Esophagus (tissue), 2 donors: ENCODE results near the gene WDR5. TPM values are rescaled to one million over a fixed set of nuclear protein-coding genes. Genes with fewer than 3 reads are reported as not detected.

Experiments used
- H3K27ac ChIP-seq, 2 donors: one replicate each; pipeline ENCODE4 v1.5.1; 2013; ENCODE audit warnings: low read depth in 2 of 2, mild to moderate bottlenecking in 2 of 2, inconsistent platforms in 1 of 2, low read length in 1 of 2, moderate library complexity in 1 of 2
- H3K27me3 ChIP-seq, 2 donors: one replicate each; pipeline ENCODE4 v1.6.1; 2013; ENCODE audit warnings: low read length in 2 of 2, control low read depth in 1 of 2, mild to moderate bottlenecking in 1 of 2; ENCODE audit not compliant: insufficient read depth in 2 of 2, control insufficient read depth in 1 of 2
- H3K36me3 ChIP-seq, 2 donors: one replicate each; pipeline ENCODE4 v1.6.1; 2013; ENCODE audit warnings: low read length in 1 of 2; ENCODE audit not compliant: control insufficient read depth in 2 of 2, insufficient read depth in 2 of 2
- H3K4me1 ChIP-seq, 2 donors: one replicate each; pipeline ENCODE4 v1.6.1; 2013; ENCODE audit warnings: low read length in 1 of 2; ENCODE audit not compliant: control insufficient read depth in 2 of 2, insufficient read depth in 2 of 2
- H3K4me3 ChIP-seq, 2 donors: one replicate each; pipeline ENCODE4 v1.5.1; 2013; ENCODE audit warnings: low read length in 2 of 2, mild to moderate bottlenecking in 2 of 2, low read depth in 1 of 2, moderate library complexity in 1 of 2
- H3K9me3 ChIP-seq, 2 donors: one replicate each; pipeline ENCODE4 v1.6.1; 2013; ENCODE audit warnings: mild to moderate bottlenecking in 2 of 2, low read depth in 1 of 2, low read length in 1 of 2, moderate library complexity in 1 of 2; ENCODE audit not compliant: control insufficient read depth in 2 of 2, insufficient read depth in 1 of 2
- WGBS, 2 donors: extraction: QIAGEN DNeasy Blood & Tissue Kit; methylation state at CpG; one replicate each; pipeline ENCODE4 v1.1.7; 2013; 5-methylcytosine and 5-hydroxymethylcytosine counted together
- polyA plus RNA-seq, 2 donors: library from polyadenylated mRNA; stranded (reverse); fragments of 200-250 nt; gene quantifications; one replicate each; pipeline ENCODE4 v1.2.3, GENCODE V29; 2013
- donor health status: healthy with polysubstance abuse.
- donor health status: Bipolar disorder and iron deficiency.

WDR5 gene
- polyA plus RNA-seq, 2 donors = 17.3 to 21.1 TPM

GRCh38 chr9:134203224-134203623 is 67.3 kb downstream of the WDR5 start:
- Histone ChIP-seq H3K4me1 (no peaks in the 10 kb centered on the region), H3K36me3 (no peaks in the 10 kb centered on the region), H3K27ac (no peak overlapping the region), H3K9me3 (no peaks in the 10 kb centered on the region), H3K4me3 (no peak overlapping the region), H3K27me3 (no peaks in the 10 kb centered on the region)
- 78 to 85% methylated on average over 2 of the region's 2 CpGs for WGBS, 2 donors

- Histone ChIP-seq H3K36me3 (no peaks in the 10 kb centered on the region), H3K27ac (no peak overlapping the region), H3K27me3 (no peaks in the 10 kb centered on the region), H3K9me3 (no peaks in the 10 kb centered on the region), H3K4me3 (no peak overlapping the region), H3K4me1 (no peaks in the 10 kb centered on the region)
- WGBS, 2 donors = 86 to 99% methylated on average over 1 of the region's 1 CpG
Measured at GRCh38 chr9:134204041-134204440, 68.2 kb downstream of the WDR5 start.

GRCh38 chr9:134204991-134205578 is 69.2 kb downstream of the WDR5 start:
- no peak overlapping the region for H3K27ac ChIP-seq
- no peaks in the 10 kb centered on the region for H3K36me3 ChIP-seq
- H3K9me3 ChIP-seq = no peaks in the 10 kb centered on the region
- no peaks in the 10 kb centered on the region for H3K27me3 ChIP-seq
- H3K4me1 ChIP-seq = no peaks in the 10 kb centered on the region
- no peak overlapping the region for H3K4me3 ChIP-seq
- WGBS, 2 donors = 70 to 73% methylated on average over 15 of the region's 15 CpGs

GRCh38 chr9:134205672-134206310 is 69.9 kb downstream of the WDR5 start:
- no peak overlapping the region for H3K27ac ChIP-seq
- no peaks in the 10 kb centered on the region for H3K9me3 ChIP-seq
- H3K27me3 ChIP-seq = no peaks in the 10 kb centered on the region
- H3K4me1 ChIP-seq = no peaks in the 10 kb centered on the region
- WGBS, 2 donors = 61 to 66% methylated on average over 24 of the region's 24 CpGs
- H3K4me3 ChIP-seq = no peak overlapping the region
- H3K36me3 ChIP-seq = no peaks in the 10 kb centered on the region

GRCh38 chr9:134206311-134207300 is 70.7 kb downstream of the WDR5 start:
- no peak overlapping the region for H3K27ac ChIP-seq
- 84% methylated on average over 20 of the region's 20 CpGs for WGBS, 2 donors
- H3K4me3 ChIP-seq = no peak overlapping the region
- H3K9me3 ChIP-seq = no peaks in the 10 kb centered on the region
- H3K36me3 ChIP-seq = no peaks in the 10 kb centered on the region
- H3K4me1 ChIP-seq = peaks cover 0 to 8% of the 10 kb centered on the region in 2 donors
- H3K27me3 ChIP-seq = no peaks in the 10 kb centered on the region

- 72 to 77% methylated on average over 19 of the region's 19 CpGs for WGBS, 2 donors
- no peak overlapping the region for H3K27ac ChIP-seq
- no peaks in the 10 kb centered on the region for H3K36me3 ChIP-seq
- H3K4me3 ChIP-seq = no peak overlapping the region
- H3K9me3 ChIP-seq = no peaks in the 10 kb centered on the region
- peaks cover 0 to 9% of the 10 kb centered on the region in 2 donors for H3K4me1 ChIP-seq
- H3K27me3 ChIP-seq = no peaks in the 10 kb centered on the region
Measured at GRCh38 chr9:134208310-134208841, 72.5 kb downstream of the WDR5 start.

GRCh38 chr9:134208981-134209725 is 73.3 kb downstream of the WDR5 start:
- Histone ChIP-seq H3K27me3 (no peaks in the 10 kb centered on the region), H3K27ac (no peak overlapping the region), H3K4me1 (peaks cover 0 to 9% of the 10 kb centered on the region in 2 donors), H3K4me3 (no peak overlapping the region), H3K9me3 (no peaks in the 10 kb centered on the region), H3K36me3 (no peaks in the 10 kb centered on the region)
- 92 to 93% methylated on average over 20 of the region's 20 CpGs for WGBS, 2 donors
